Testis (tissue), 2 donors: ENCODE measurements around the gene SMIM35.

Experiments
- POLR2A ChIP-seq: fragments of 450-650 bp; IDR thresholded peaks from one replicate; pipeline ENCODE4 v1.6.1; 2017; ENCODE audit warnings: antibody characterized with exemption, mild to moderate bottlenecking, moderate library complexity
- TF ChIP-seq, protein P1 (sequence below), 3 experiments: fragments of 450-650 bp in 2 of 3; fragments of 200-600 bp in 1 of 3; sonication (generic) in 1 of 3; IDR thresholded peaks; one replicate each; pipeline ENCODE4 v1.5.1; 2016 to 2019; ENCODE audit warnings: antibody characterized with exemption in 3 of 3, mild to moderate bottlenecking in 2 of 3, moderate library complexity in 1 of 3

GRCh38 chr11:117989351-117990102 lies 97.2 kb downstream of the SMIM35 start:
- TF ChIP-seq POLR2A = no peak
- TF ChIP-seq, protein P1, sequence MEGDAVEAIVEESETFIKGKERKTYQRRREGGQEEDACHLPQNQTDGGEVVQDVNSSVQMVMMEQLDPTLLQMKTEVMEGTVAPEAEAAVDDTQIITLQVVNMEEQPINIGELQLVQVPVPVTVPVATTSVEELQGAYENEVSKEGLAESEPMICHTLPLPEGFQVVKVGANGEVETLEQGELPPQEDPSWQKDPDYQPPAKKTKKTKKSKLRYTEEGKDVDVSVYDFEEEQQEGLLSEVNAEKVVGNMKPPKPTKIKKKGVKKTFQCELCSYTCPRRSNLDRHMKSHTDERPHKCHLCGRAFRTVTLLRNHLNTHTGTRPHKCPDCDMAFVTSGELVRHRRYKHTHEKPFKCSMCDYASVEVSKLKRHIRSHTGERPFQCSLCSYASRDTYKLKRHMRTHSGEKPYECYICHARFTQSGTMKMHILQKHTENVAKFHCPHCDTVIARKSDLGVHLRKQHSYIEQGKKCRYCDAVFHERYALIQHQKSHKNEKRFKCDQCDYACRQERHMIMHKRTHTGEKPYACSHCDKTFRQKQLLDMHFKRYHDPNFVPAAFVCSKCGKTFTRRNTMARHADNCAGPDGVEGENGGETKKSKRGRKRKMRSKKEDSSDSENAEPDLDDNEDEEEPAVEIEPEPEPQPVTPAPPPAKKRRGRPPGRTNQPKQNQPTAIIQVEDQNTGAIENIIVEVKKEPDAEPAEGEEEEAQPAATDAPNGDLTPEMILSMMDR (IDR thresholded peaks at IDR 0.05) = no peak
